Measurements from ENCODE around the gene BLOC1S4. TPM values are rescaled to one million over a fixed set of nuclear protein-coding genes. Genes with fewer than 3 reads are reported as not detected.
A peak's percentile ranks its signal among the peaks of the same experiment; 100 is the strongest.

The BLOC1S4 gene
- total and polyA plus RNA-seq, 2 donors (not counting 1 experiment from before 2014, with no cell fraction given) = 26.3 to 35.5 TPM

DNA sequence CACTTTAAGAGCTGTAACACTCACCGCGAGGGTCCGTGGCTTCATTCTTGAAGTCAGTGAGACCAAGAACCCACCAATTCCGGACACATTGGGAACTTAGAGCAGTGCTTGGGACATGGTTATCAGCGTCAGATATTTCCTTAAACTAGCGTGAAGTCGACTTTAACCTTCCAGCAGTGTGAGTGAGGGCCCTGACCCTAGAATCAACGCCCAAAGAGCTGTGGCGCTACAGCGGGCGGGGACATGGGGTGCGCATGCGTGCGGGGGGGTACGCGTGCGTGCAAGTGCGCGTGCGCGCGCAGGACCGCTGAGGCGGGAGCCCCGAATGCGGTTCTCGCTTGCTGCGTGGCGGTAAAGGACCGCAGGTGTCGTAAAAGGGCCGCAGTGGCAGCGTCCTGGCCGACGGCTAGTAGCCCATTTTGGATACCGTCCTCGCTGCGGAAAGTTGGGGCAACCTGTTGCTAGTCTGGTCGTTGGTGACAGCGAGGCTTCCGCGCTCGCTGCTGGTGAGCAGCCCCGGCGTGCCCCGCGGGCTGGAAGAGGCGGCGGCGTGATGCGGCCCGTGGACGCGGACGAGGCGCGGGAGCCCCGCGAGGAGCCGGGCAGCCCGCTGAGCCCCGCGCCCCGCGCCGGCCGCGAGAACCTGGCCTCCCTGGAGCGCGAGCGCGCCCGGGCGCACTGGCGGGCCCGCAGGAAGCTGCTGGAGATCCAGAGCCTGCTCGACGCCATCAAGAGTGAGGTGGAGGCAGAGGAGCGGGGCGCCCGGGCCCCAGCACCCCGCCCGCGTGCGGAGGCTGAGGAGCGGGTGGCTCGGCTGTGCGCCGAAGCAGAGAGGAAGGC, 42.1 kb upstream of the BLOC1S4 start:
- peaks cover 25% of the 10 kb centered on the region for H4K20me1 ChIP-seq (ENCODE audit: control insufficient read depth, insufficient read depth, low read length, poor library complexity, severe bottlenecking)
- DNase-seq (peak; percentile 97), ATAC-seq (ENCODE audit: low read depth) (peak; percentile 89)
- H3K36me3 ChIP-seq (replicated peaks in 1 of 2; ENCODE audit: control extremely low read depth in 1 of 2, control insufficient read depth in 1 of 2, extremely low read depth in 1 of 2, insufficient read depth in 2 of 2, low read length in 1 of 2) = peaks cover 0 to 19% of the 10 kb centered on the region in 2 experiments
- H3K9me3 Mint-ChIP-seq (ENCODE audit: insufficient read depth) = no peaks in the 10 kb centered on the region
- H3K4me1 Mint-ChIP-seq = peaks cover 43% of the 10 kb centered on the region
- no peaks in the 10 kb centered on the region for H3K27me3 ChIP-seq (replicated peaks in 1 of 4; ENCODE audit: control extremely low read depth in 1 of 4, control insufficient read depth in 3 of 4, insufficient read depth in 4 of 4, low read length in 3 of 4)
- H3K79me2 ChIP-seq (ENCODE audit: control insufficient read depth, insufficient read depth, low read length) = peaks cover 21% of the 10 kb centered on the region
- 1% methylated on average over 89 of the region's 89 CpGs for WGBS (ENCODE audit: insufficient coverage)
- peak overlapping the region; percentile 91 for H3K4me3 Mint-ChIP-seq
- ChIA-PET POLR2A (interaction anchor here (0.6 to 1.9 kb wide), 10 partner anchors 14 to 235 kb away, joined by 3 to 23 read pairs (median 7); partner anchors contain the start of genes BLOC1S4, MAN2B2, MRFAP1 and MRFAP1L1), CTCF (interaction anchor here (0.7 to 3.4 kb wide), 10 partner anchors 11 to 397 kb away, joined by 3 to 14 read pairs (median 4); partner anchors contain the start of genes BLOC1S4 and MRFAP1L1)
- H3K4me1 ChIP-seq (ENCODE audit: control insufficient read depth in 2 of 2, insufficient read depth in 2 of 2, low read length in 2 of 2) = peaks cover 27 to 35% of the 10 kb centered on the region in 2 donors
- H3K4me3 ChIP-seq (ENCODE audit: control extremely low read depth in 1 of 5, extremely low read depth in 1 of 5, insufficient read depth in 1 of 5, low read depth in 2 of 5, low read length in 4 of 5) = peak overlapping the region; percentile 22 to 82 (median 63)
- H3K27ac Mint-ChIP-seq = peak overlapping the region; percentile 99
- intact Hi-C loops (cut with micrococcal nuclease) = loop anchor here (1.0 to 2.0 kb wide), 7 partner anchors 34 to 394 kb away; partner anchors contain the start of genes BLOC1S4, GRPEL1, MRFAP1 and MRFAP1L1
- peak overlapping the region; percentile 88 for H2AFZ ChIP-seq (ENCODE audit: insufficient read depth, low read depth, low read length, poor library complexity, severe bottlenecking)
- H3K9me3 ChIP-seq (ENCODE audit: control extremely low read depth in 1 of 3, control insufficient read depth in 2 of 3, insufficient read depth in 1 of 3, low read length in 2 of 3) = peaks cover 0 to 2% (median 0%) of the 10 kb centered on the region in 3 donors
- peak overlapping the region; percentile 67 to 71 for H3K27ac ChIP-seq (ENCODE audit: low read length in 2 of 2)
- no peak for TF ChIP-seq EZH2 (IDR thresholded peaks at IDR 0.05; ENCODE audit: borderline replicate concordance, insufficient read depth, low read depth, low read length, poor library complexity, severe bottlenecking)
- TF ChIP-seq, protein P1, sequence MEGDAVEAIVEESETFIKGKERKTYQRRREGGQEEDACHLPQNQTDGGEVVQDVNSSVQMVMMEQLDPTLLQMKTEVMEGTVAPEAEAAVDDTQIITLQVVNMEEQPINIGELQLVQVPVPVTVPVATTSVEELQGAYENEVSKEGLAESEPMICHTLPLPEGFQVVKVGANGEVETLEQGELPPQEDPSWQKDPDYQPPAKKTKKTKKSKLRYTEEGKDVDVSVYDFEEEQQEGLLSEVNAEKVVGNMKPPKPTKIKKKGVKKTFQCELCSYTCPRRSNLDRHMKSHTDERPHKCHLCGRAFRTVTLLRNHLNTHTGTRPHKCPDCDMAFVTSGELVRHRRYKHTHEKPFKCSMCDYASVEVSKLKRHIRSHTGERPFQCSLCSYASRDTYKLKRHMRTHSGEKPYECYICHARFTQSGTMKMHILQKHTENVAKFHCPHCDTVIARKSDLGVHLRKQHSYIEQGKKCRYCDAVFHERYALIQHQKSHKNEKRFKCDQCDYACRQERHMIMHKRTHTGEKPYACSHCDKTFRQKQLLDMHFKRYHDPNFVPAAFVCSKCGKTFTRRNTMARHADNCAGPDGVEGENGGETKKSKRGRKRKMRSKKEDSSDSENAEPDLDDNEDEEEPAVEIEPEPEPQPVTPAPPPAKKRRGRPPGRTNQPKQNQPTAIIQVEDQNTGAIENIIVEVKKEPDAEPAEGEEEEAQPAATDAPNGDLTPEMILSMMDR (IDR thresholded peaks at IDR 0.05) = no peak
- H3K27me3 Mint-ChIP-seq = no peaks in the 10 kb centered on the region
- peak overlapping the region; percentile 84 for H3K4me2 ChIP-seq (replicated peaks; ENCODE audit: low read depth, low read length, poor library complexity, severe bottlenecking)
- peak overlapping the region; percentile 78 for H3K9ac ChIP-seq (ENCODE audit: low read length)
